K562 (cell line): ENCODE data around the gene CST7. TPM values are rescaled to one million over a fixed set of nuclear protein-coding genes. Genes with fewer than 3 reads are reported as not detected.

Experiments used
- ATAC-seq: fragments of 200-7000 bp; cut with Tn5 transposase; 3 replicates; pipeline ENCODE4 v1.9.1; 2020; ENCODE audit warnings: moderate library complexity
- BruUV-seq: library from RNA; stranded (reverse); fragments of 400-500 nt; replicated peaks from 2 replicates; lab custom pipeline; 2021; lab: Mats Ljungman, UMichigan
- CTCF ChIA-PET: fragments of 300-600 bp; formaldehyde crosslinking; extraction: SDS; loops from one replicate; lab custom pipeline; 2021; ENCODE audit warnings: low intra/inter-chr PET ratio; lab: Yijun Ruan, JAX
- POLR2A ChIA-PET: fragments of 300-600, 350-650 bp; sonication (Branson Sonifier 250); formaldehyde crosslinking; extraction: SDS; loops from one replicate; lab custom pipeline; 2021; ENCODE audit warnings: antibody characterized with exemption, inconsistent platforms; lab: Yijun Ruan, JAX
- DNase-seq, 4 experiments: peaks; one replicate each; pipeline versions ENCODE4 v3.0.0 to v3.0.0-alpha.2; 2011 to 2018; ENCODE audit warnings: low spot score in 3 of 4, mixed read lengths in 3 of 4; ENCODE audit errors: extremely low read depth in 1 of 4
- FAIRE-seq: peaks from 2 replicates; lab custom pipeline; 2011; peaks lifted over from hg19 to GRCh38; lab: Jason Lieb, UNC
- H2AFZ ChIP-seq: 2 replicates; pipeline ENCODE4 v1.6.0; 2011; ENCODE audit warnings: low read depth, low read length, control low read depth, inconsistent platforms
- H3K27ac ChIP-seq: fragments of 200-600 bp; 3 replicates; pipeline ENCODE4 v1.8.0; 2011; ENCODE audit warnings: low read depth, mild to moderate bottlenecking, control low read depth, inconsistent platforms, low read length, moderate library complexity, mixed read lengths; ENCODE audit errors: extremely low read depth
- H3K27me3 ChIP-seq, 2 experiments: fragments of 300-600 bp in 1 of 2; 2 replicates in 1 of 2; 3 replicates in 1 of 2; pipeline versions ENCODE4 v1.6.0 to v1.8.0; 2011; ENCODE audit warnings: inconsistent platforms in 2 of 2, low read length in 2 of 2, mild to moderate bottlenecking in 1 of 2, mixed read lengths in 1 of 2, moderate library complexity in 1 of 2; ENCODE audit not compliant: control insufficient read depth in 2 of 2, insufficient read depth in 2 of 2
- H3K36me3 ChIP-seq: fragments of 300-600 bp; 3 replicates; pipeline ENCODE4 v1.8.0; 2011; ENCODE audit warnings: mild to moderate bottlenecking, low read length, inconsistent platforms; ENCODE audit not compliant: control insufficient read depth, insufficient read depth
- H3K4me1 ChIP-seq, 2 experiments: fragments of 200-600 bp in 1 of 2; replicated peaks in 1 of 2; 2 replicates in 1 of 2; 3 replicates in 1 of 2; pipeline versions ENCODE4 v1.5.1 to v1.8.0; 2011; ENCODE audit warnings: inconsistent platforms in 2 of 2, low read length in 2 of 2, mild to moderate bottlenecking in 1 of 2, mixed read lengths in 1 of 2, moderate library complexity in 1 of 2; ENCODE audit not compliant: control insufficient read depth in 2 of 2, insufficient read depth in 2 of 2
- H3K4me2 ChIP-seq: 2 replicates; pipeline ENCODE4 v1.6.1; 2011; ENCODE audit warnings: low read length, control low read depth, inconsistent platforms, mixed read lengths; ENCODE audit not compliant: insufficient read depth
- H3K4me3 ChIP-seq: fragments of 200-600 bp; sonication (generic), shearing (Covaris generic); 2 replicates; pipeline ENCODE4 v1.5.1; 2016; ENCODE audit warnings: control low read depth, inconsistent platforms
- H3K79me2 ChIP-seq: fragments of 200-600 bp; 3 replicates; pipeline ENCODE4 v1.8.0; 2011; ENCODE audit warnings: low read length, inconsistent platforms; ENCODE audit not compliant: control insufficient read depth, insufficient read depth
- H3K9ac ChIP-seq, 2 experiments: 2 replicates each; pipeline versions ENCODE4 v1.6.0 to v1.6.1; 2011; ENCODE audit warnings: low read depth in 2 of 2, low read length in 2 of 2, control low read depth in 1 of 2, inconsistent platforms in 1 of 2, mild to moderate bottlenecking in 1 of 2, mixed read lengths in 1 of 2; ENCODE audit not compliant: insufficient read depth in 1 of 2
- H3K9me1 ChIP-seq: one replicate; pipeline ENCODE4 v1.6.0; 2011; ENCODE audit warnings: inconsistent platforms, mild to moderate bottlenecking, low read length, moderate library complexity; ENCODE audit not compliant: control insufficient read depth, insufficient read depth
- H3K9me3 ChIP-seq: replicated peaks from 2 replicates; pipeline ENCODE4 v1.5.1; 2011; ENCODE audit warnings: low read depth, low read length, inconsistent platforms; ENCODE audit not compliant: control insufficient read depth, insufficient read depth
- H4K20me1 ChIP-seq: replicated peaks from 2 replicates; pipeline ENCODE4 v1.6.1; 2011; ENCODE audit warnings: low read length, inconsistent platforms, mixed read lengths; ENCODE audit not compliant: control insufficient read depth, insufficient read depth
- CBFA2T2 ChIP-seq: fragments of 450-650 bp; conservative IDR thresholded peaks from 2 replicates; pipeline ENCODE4 v1.6.1; 2017; ENCODE audit warnings: mild to moderate bottlenecking
- FOXK2 ChIP-seq, 2 experiments: fragments of 450-650 bp; IDR thresholded peaks in 1 of 2; conservative IDR thresholded peaks in 1 of 2; 2 replicates each; pipeline ENCODE4 v1.6.1; 2016; ENCODE audit warnings: low read depth in 2 of 2, mild to moderate bottlenecking in 1 of 2
- HOXB6 ChIP-seq: fragments of 250-450 bp; sonication (Bioruptor Pico); IDR thresholded peaks from 2 replicates; pipeline ENCODE4 v1.5.1; 2022; ENCODE audit warnings: mild to moderate bottlenecking, borderline replicate concordance
- IFI16 ChIP-seq: fragments of 250-450 bp; sonication (Bioruptor Pico); IDR thresholded peaks from 2 replicates; pipeline ENCODE4 v2.1.2; 2022; ENCODE audit warnings: mild to moderate bottlenecking, inconsistent platforms
- MED1 ChIP-seq: sonication (generic); formaldehyde crosslinking; IDR thresholded peaks from 2 replicates; pipeline ENCODE4 v1.8.1; 2023; ENCODE audit warnings: missing genetic modification reagents, borderline replicate concordance
- MXI1 ChIP-seq: IDR thresholded peaks from 2 replicates; pipeline ENCODE4 v1.6.1; 2011; ENCODE audit warnings: low read depth, mild to moderate bottlenecking, improper control_type of control experiment, low read length
- RBM17 ChIP-seq: fragments of 200-400 bp; formaldehyde crosslinking; IDR thresholded peaks from 2 replicates; pipeline ENCODE4 v1.6.1; 2017; ENCODE audit warnings: low read depth, mild to moderate bottlenecking, low read length, borderline replicate concordance
- SP1 ChIP-seq: sonication (generic); formaldehyde crosslinking; IDR thresholded peaks from 2 replicates; pipeline ENCODE4 v1.8.1; 2022; ENCODE audit warnings: mild to moderate bottlenecking, missing genetic modification reagents
- ZNF79 ChIP-seq: fragments of 250-450 bp; sonication (Bioruptor Pico); IDR thresholded peaks from 2 replicates; pipeline ENCODE4 v1.4.0; 2020; ENCODE audit warnings: low read depth, mild to moderate bottlenecking, moderate library complexity
- WGBS: fragments of 100-300 bp; shearing (Covaris generic); methylation state at CpG from one replicate; pipeline ENCODE4 v1.1.6; 2016; ENCODE audit warnings: low coverage, mixed read lengths; ENCODE audit not compliant: insufficient coverage; ENCODE audit errors: missing lambda C conversion rate; 5-methylcytosine and 5-hydroxymethylcytosine counted together
- in situ Hi-C: fragments of 300-500 bp; cut with MboI; formaldehyde crosslinking; loops from 4 replicates; pipeline ENCODE4 v1.15.0; 2018; ENCODE audit warnings: inconsistent platforms, mixed read lengths
- intact Hi-C: fragments of 100-400 bp; cut with micrococcal nuclease; formaldehyde crosslinking; loops from 2 replicates; pipeline ENCODE4 v1.14.2; 2022
- polyA plus RNA-seq, 8 experiments: library from polyadenylated mRNA; depleted of rRNA in 4 of 8; stranded (reverse) in 5 of 8; unstranded in 3 of 8; fragments of >200 nt; fragmentation: Nextera tagmentation in 2 of 8; fragmentation: Illumina TruSeq in 1 of 8; extraction: Ambion mirVana in 2 of 8; extraction: Trizol in 1 of 8; gene quantifications; 2 replicates each; pipeline versions ENCODE4 v1.2.1 to v1.2.3, GENCODE V29; 2011 to 2014; ENCODE audit warnings: inconsistent platforms in 1 of 8, missing spikeins in 1 of 8
- total RNA-seq, 7 experiments: library from RNA; depleted of rRNA in 6 of 7; stranded (reverse); fragments of >200 nt in 6 of 7; fragmentation: Illumina TruSeq in 2 of 7; extraction: Trizol in 2 of 7; gene quantifications; 2 replicates each; pipeline versions ENCODE4 v1.2.1 to v1.2.3, GENCODE V29; 2011 to 2021; ENCODE audit warnings: low replicate concordance in 1 of 7
- TF ChIP-seq, protein P1 (sequence below): fragments of 450-650 bp; conservative IDR thresholded peaks from 2 replicates; pipeline ENCODE4 v1.6.1; 2016; ENCODE audit warnings: missing genetic modification characterization, low read depth, mild to moderate bottlenecking, missing compliant biosample characterization, moderate library complexity
- TF ChIP-seq, protein P2 (sequence below): fragments of 450-650 bp; IDR thresholded peaks from 2 replicates; pipeline ENCODE4 v1.6.1; 2017; ENCODE audit warnings: antibody characterized with exemption, mild to moderate bottlenecking
- TF ChIP-seq, protein P3 (sequence below): fragments of 250-450 bp; sonication (Bioruptor Pico); IDR thresholded peaks from 2 replicates; pipeline ENCODE4 v1.9.0; 2021; ENCODE audit warnings: mild to moderate bottlenecking, inconsistent platforms
- TF ChIP-seq, protein P4 (sequence below): fragments of 250-450 bp; sonication (Bioruptor Pico); IDR thresholded peaks from 2 replicates; pipeline ENCODE4 v1.5.0; 2020; ENCODE audit warnings: mild to moderate bottlenecking

The CST7 gene
- total and polyA plus RNA-seq, 9 of the 15 experiments (the other 6 are each of a cell fraction or from before 2014, with no cell fraction given): not detected

DNA sequence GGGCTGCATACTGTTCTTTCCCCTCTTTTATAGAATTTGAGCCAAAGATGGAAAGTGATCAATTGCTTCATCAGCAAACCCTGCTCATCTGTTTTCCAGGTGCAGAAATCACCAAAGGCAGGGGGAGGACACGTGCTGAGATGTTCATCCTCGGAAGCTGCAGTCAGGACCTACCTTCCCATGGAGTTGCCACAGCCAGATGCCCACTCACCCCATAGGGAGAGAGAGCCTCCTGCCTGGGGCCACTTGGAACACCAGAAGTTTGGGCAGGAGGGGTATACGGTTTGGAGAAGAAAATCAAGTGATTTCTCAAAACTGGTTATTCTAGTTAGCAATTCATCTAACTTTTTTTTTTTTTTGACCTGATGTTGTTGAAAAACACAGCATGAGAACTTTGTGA, 5.3 kb upstream of the CST7 start:
- DNase-seq: no peak
- ATAC-seq: no peak
- Histone ChIP-seq H3K79me2 (no peaks in the 10 kb centered on the region), H3K9me1 (no peaks in the 10 kb centered on the region), H2AFZ (no peak overlapping the region), H3K4me1 (no peaks in the 10 kb centered on the region), H3K27ac (no peak overlapping the region), H3K36me3 (no peaks in the 10 kb centered on the region), H3K4me3 (no peak overlapping the region), H3K27me3 (no peaks in the 10 kb centered on the region), H3K9me3 (no peaks in the 10 kb centered on the region), H3K4me2 (no peak overlapping the region), H3K9ac (no peak overlapping the region), H4K20me1 (no peaks in the 10 kb centered on the region)
- no TSS peak for BruUV-seq
- FAIRE-seq: no peak
- intact Hi-C loops (no loop called here), in situ Hi-C loops (no loop called here)
- ChIA-PET POLR2A (no interaction called here), CTCF (no interaction called here)
- WGBS: 0% methylated on average over 3 of the region's 3 CpGs
- TF ChIP-seq, protein P1, sequence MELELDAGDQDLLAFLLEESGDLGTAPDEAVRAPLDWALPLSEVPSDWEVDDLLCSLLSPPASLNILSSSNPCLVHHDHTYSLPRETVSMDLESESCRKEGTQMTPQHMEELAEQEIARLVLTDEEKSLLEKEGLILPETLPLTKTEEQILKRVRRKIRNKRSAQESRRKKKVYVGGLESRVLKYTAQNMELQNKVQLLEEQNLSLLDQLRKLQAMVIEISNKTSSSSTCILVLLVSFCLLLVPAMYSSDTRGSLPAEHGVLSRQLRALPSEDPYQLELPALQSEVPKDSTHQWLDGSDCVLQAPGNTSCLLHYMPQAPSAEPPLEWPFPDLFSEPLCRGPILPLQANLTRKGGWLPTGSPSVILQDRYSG (tag): no peak
- TF ChIP-seq MED1 (CRISPR knock-in tag): no peak
- no peak for TF ChIP-seq RBM17
- TF ChIP-seq MXI1: no peak
- TF ChIP-seq SP1 (CRISPR knock-in tag): no peak
- no peak for TF ChIP-seq HOXB6 (CRISPR knock-in tag)
- no peak for TF ChIP-seq FOXK2 (conservative IDR thresholded peaks at IDR 0.05 in 1 of 2, IDR thresholded peaks at IDR 0.05 in 1 of 2; ENCODE audit: low read depth in 2 of 2)
- TF ChIP-seq IFI16 (CRISPR knock-in tag): no peak
- no peak for TF ChIP-seq ZNF79 (CRISPR knock-in tag)
- TF ChIP-seq, protein P2, sequence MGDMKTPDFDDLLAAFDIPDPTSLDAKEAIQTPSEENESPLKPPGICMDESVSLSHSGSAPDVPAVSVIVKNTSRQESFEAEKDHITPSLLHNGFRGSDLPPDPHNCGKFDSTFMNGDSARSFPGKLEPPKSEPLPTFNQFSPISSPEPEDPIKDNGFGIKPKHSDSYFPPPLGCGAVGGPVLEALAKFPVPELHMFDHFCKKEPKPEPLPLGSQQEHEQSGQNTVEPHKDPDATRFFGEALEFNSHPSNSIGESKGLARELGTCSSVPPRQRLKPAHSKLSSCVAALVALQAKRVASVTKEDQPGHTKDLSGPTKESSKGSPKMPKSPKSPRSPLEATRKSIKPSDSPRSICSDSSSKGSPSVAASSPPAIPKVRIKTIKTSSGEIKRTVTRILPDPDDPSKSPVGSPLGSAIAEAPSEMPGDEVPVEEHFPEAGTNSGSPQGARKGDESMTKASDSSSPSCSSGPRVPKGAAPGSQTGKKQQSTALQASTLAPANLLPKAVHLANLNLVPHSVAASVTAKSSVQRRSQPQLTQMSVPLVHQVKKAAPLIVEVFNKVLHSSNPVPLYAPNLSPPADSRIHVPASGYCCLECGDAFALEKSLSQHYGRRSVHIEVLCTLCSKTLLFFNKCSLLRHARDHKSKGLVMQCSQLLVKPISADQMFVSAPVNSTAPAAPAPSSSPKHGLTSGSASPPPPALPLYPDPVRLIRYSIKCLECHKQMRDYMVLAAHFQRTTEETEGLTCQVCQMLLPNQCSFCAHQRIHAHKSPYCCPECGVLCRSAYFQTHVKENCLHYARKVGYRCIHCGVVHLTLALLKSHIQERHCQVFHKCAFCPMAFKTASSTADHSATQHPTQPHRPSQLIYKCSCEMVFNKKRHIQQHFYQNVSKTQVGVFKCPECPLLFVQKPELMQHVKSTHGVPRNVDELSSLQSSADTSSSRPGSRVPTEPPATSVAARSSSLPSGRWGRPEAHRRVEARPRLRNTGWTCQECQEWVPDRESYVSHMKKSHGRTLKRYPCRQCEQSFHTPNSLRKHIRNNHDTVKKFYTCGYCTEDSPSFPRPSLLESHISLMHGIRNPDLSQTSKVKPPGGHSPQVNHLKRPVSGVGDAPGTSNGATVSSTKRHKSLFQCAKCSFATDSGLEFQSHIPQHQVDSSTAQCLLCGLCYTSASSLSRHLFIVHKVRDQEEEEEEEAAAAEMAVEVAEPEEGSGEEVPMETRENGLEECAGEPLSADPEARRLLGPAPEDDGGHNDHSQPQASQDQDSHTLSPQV: no peak
- TF ChIP-seq CBFA2T2: no peak
- TF ChIP-seq, protein P3, sequence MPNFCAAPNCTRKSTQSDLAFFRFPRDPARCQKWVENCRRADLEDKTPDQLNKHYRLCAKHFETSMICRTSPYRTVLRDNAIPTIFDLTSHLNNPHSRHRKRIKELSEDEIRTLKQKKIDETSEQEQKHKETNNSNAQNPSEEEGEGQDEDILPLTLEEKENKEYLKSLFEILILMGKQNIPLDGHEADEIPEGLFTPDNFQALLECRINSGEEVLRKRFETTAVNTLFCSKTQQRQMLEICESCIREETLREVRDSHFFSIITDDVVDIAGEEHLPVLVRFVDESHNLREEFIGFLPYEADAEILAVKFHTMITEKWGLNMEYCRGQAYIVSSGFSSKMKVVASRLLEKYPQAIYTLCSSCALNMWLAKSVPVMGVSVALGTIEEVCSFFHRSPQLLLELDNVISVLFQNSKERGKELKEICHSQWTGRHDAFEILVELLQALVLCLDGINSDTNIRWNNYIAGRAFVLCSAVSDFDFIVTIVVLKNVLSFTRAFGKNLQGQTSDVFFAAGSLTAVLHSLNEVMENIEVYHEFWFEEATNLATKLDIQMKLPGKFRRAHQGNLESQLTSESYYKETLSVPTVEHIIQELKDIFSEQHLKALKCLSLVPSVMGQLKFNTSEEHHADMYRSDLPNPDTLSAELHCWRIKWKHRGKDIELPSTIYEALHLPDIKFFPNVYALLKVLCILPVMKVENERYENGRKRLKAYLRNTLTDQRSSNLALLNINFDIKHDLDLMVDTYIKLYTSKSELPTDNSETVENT (CRISPR knock-in tag): no peak
- TF ChIP-seq, protein P4, sequence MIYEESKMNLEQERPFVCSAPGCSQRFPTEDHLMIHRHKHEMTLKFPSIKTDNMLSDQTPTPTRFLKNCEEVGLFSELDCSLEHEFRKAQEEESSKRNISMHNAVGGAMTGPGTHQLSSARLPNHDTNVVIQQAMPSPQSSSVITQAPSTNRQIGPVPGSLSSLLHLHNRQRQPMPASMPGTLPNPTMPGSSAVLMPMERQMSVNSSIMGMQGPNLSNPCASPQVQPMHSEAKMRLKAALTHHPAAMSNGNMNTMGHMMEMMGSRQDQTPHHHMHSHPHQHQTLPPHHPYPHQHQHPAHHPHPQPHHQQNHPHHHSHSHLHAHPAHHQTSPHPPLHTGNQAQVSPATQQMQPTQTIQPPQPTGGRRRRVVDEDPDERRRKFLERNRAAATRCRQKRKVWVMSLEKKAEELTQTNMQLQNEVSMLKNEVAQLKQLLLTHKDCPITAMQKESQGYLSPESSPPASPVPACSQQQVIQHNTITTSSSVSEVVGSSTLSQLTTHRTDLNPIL: no peak
